Retinal pigment epithelial cell (primary cell): Measurements from ENCODE around the gene C19orf38.
A peak's percentile ranks its signal among the peaks of the same experiment; 100 is the strongest.

Experiments
- DNase-seq: peaks from one replicate; pipeline ENCODE4 v3.0.0-alpha.2; 2010; ENCODE audit warnings: low read depth
- H3K4me3 ChIP-seq: 2 replicates; pipeline ENCODE4 v1.5.1; 2011; ENCODE audit warnings: mild to moderate bottlenecking, low read length, control low read depth, moderate library complexity
- CTCF ChIP-seq: conservative IDR thresholded peaks from 2 replicates; pipeline ENCODE4 v1.5.1; 2011; ENCODE audit warnings: low read depth, low read length, control low read depth, inconsistent platforms

Gene C19orf38

GRCh38 chr19:10808937-10809649 lies 39.1 kb upstream of the C19orf38 start:
- TF ChIP-seq CTCF = no peak
- DNase-seq = no peak
- no peak overlapping the region for H3K4me3 ChIP-seq

- no peak for TF ChIP-seq CTCF
- no peak overlapping the region for H3K4me3 ChIP-seq
- no peak for DNase-seq
Measured at GRCh38 chr19:10809651-10810285, 38.4 kb upstream of the C19orf38 start.

GRCh38 chr19:10811391-10812111 lies 36.7 kb upstream of the C19orf38 start:
- no peak for TF ChIP-seq CTCF
- H3K4me3 ChIP-seq = no peak overlapping the region
- DNase-seq = no peak

GRCh38 chr19:10812196-10812595 lies 36.0 kb upstream of the C19orf38 start:
- no peak for DNase-seq
- no peak for TF ChIP-seq CTCF
- no peak overlapping the region for H3K4me3 ChIP-seq

GRCh38 chr19:10812902-10813404 lies 35.3 kb upstream of the C19orf38 start:
- DNase-seq = peak; percentile 54
- TF ChIP-seq CTCF = peak; percentile 8
- no peak overlapping the region for H3K4me3 ChIP-seq

GRCh38 chr19:10815007-10815536 lies 33.1 kb upstream of the C19orf38 start:
- H3K4me3 ChIP-seq = no peak overlapping the region
- no peak for DNase-seq
- no peak for TF ChIP-seq CTCF
